GM18519 (cell line): ENCODE measurements around the gene AP3D1.
"Not testable (repeated sequence)": the region's sequence is repeated elsewhere in the genome, so short reads cannot be mapped to it uniquely, and the experiment has no call there.

ENCODE experiments used
- ATAC-seq: cut with Tn5 transposase; IDR thresholded peaks from one replicate; pipeline ENCODE4 v1.9.1; 2021; ENCODE audit warnings: mild to moderate bottlenecking, moderate library complexity; ENCODE audit not compliant: unreplicated experiment, low FRiP score

AP3D1 gene

GRCh38 chr19:2129892-2130770 is 21.2 kb downstream of the AP3D1 start:
- no peak for ATAC-seq

- ATAC-seq = no peak
Observed at GRCh38 chr19:2129486-2129885, 21.9 kb downstream of the AP3D1 start.

- no peak for ATAC-seq
Observed at GRCh38 chr19:2129022-2129421, 22.3 kb downstream of the AP3D1 start.

- not testable (repeated sequence) for ATAC-seq
Observed at GRCh38 chr19:2128252-2128651, 23.1 kb downstream of the AP3D1 start.

GRCh38 chr19:2127758-2128157 is 23.6 kb downstream of the AP3D1 start:
- no peak for ATAC-seq

- no peak for ATAC-seq
Observed at GRCh38 chr19:2126879-2127518, 24.4 kb downstream of the AP3D1 start.

GRCh38 chr19:2123682-2124387 is 27.5 kb downstream of the AP3D1 start:
- no peak for ATAC-seq

- no peak for ATAC-seq
Observed at GRCh38 chr19:2122982-2123381, 28.4 kb downstream of the AP3D1 start.

- no peak for ATAC-seq
Observed at GRCh38 chr19:2122251-2122650, 29.1 kb downstream of the AP3D1 start.

- no peak for ATAC-seq
Observed at GRCh38 chr19:2121416-2122051, 29.8 kb downstream of the AP3D1 start.

- no peak for ATAC-seq
Observed at GRCh38 chr19:2120821-2121220, 30.5 kb downstream of the AP3D1 start.

- ATAC-seq = no peak
Observed at GRCh38 chr19:2119921-2120785, 31.2 kb downstream of the AP3D1 start.

GRCh38 chr19:2118438-2118837 is 32.9 kb downstream of the AP3D1 start:
- ATAC-seq = no peak

GRCh38 chr19:2117215-2117960 is 34.0 kb downstream of the AP3D1 start:
- ATAC-seq = no peak

- no peak for ATAC-seq
Observed at GRCh38 chr19:2116507-2116906, 34.9 kb downstream of the AP3D1 start.

- no peak for ATAC-seq
Observed at GRCh38 chr19:2115911-2116426, 35.4 kb downstream of the AP3D1 start.

- ATAC-seq = no peak
Observed at GRCh38 chr19:2115324-2115723, 36.0 kb downstream of the AP3D1 start.

GRCh38 chr19:2114821-2115220 is 36.5 kb downstream of the AP3D1 start:
- ATAC-seq = no peak

- ATAC-seq = no peak
Observed at GRCh38 chr19:2114218-2114617, 37.1 kb downstream of the AP3D1 start.
